GM12801 (cell line): Measurements from ENCODE around the gene TACSTD2.

Source experiments
- TF ChIP-seq, protein P1 (sequence below): IDR thresholded peaks from one replicate; pipeline ENCODE4 v1.5.1; 2011; ENCODE audit warnings: control low read depth; ENCODE audit not compliant: insufficient read length; ENCODE audit errors: extremely low read depth

TACSTD2 gene

DNA sequence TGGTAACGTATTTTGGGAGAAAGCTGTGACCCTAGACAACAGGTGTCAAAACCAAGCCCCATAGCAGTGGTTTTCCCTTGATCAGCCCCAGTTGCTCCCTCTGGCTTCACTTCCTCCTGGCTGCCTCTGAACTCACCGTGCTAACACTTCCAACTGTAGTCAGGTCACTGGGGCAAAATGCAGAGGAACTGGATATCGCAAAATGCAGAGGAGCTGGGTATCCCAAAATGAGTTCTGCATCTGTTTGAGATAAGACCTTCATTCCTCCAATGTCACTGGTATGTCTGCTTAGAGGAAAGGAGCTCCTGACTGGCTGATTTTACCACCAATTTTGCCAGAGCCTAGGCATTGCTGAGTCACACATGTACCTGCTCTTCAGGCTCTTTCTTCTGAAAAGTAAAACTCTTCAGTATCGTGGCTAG lies 19.6 kb upstream of the TACSTD2 start:
- TF ChIP-seq, protein P1, sequence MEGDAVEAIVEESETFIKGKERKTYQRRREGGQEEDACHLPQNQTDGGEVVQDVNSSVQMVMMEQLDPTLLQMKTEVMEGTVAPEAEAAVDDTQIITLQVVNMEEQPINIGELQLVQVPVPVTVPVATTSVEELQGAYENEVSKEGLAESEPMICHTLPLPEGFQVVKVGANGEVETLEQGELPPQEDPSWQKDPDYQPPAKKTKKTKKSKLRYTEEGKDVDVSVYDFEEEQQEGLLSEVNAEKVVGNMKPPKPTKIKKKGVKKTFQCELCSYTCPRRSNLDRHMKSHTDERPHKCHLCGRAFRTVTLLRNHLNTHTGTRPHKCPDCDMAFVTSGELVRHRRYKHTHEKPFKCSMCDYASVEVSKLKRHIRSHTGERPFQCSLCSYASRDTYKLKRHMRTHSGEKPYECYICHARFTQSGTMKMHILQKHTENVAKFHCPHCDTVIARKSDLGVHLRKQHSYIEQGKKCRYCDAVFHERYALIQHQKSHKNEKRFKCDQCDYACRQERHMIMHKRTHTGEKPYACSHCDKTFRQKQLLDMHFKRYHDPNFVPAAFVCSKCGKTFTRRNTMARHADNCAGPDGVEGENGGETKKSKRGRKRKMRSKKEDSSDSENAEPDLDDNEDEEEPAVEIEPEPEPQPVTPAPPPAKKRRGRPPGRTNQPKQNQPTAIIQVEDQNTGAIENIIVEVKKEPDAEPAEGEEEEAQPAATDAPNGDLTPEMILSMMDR: no peak

DNA sequence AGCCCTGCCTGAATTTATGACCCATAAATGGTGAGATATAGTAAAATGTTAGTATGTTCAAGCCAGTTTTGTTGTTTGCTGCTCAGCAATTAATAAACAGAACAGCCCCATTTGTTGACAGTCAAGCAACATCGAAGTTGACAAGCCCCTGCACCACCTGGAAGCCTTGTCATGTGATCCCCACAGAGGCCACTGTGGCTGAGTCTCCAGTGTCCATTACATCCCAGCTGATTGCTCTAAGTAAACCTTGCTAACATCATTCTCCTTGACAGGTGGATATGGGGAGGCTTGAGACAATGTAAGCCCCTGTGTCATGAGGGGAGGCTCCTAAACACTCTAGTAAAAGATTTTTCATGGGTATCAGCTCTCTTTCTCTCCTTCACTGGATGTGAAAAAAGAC lies 17.5 kb upstream of the TACSTD2 start:
- TF ChIP-seq, protein P1: no peak

DNA sequence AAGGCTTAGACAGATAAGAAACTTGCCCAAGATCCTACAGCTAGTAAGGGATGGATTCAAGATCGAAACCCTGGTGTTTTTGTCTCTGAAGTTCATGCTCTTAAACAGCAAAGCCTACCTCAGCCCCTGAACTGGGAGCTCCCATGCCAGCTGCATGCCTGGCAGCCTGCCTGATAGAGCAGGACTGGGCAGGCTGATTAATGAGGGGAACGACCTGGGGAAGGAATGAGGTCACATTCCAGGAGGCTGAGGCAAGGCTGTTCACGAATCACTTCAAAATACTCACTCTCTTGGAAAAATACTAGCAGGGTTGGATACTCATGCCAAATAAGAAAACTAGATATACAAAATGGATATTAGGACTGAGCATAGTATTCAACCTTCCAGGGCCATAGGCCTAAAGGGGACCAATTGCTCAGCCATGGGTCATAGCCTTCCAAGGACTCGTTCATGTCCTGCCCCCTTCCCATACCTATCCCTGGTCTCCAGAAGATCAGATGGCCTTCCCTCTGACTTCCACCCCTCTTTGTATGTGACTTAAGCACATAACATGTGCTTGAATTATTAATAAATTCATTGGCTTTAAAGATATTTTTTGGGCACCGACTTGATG lies 15.6 kb upstream of the TACSTD2 start:
- TF ChIP-seq, protein P1: no peak

DNA sequence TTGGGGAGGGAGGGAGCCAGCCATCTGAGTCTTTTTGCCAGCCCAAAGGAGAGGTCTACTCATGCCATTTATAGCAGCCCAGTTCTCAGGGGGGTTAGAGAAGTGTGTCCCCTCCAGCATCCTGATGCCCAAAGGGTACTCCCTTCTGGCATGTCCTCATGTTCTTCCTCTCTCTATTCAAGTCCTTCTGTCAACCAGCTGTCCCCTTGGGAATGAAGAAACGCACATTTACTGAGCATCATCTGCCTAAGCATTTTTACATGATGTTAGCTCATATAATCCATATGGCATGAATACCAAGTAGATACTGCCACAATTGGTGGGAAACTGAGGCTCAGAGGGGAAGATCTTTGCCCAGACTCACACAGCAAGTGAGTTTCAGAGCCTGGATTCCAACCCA lies 14.8 kb upstream of the TACSTD2 start:
- TF ChIP-seq, protein P1: no peak

DNA sequence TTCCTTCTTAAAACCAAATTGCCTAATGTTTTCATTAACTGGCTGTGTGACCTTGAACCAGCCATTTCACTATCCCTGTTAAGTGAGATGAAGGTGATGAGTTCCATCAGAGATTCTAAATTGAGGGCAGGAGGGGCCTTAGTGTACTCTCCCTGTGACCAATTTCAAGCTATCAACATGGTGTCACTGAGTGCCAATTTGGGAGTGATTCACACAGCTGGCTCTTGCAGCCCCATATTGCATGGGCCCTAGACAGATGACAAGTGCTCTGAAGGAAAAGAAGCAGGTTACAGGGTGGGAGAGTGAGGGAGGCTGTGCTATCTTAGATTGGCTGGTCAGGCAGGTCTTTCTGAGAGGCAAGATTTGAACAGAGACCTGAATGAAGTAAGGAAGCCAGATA lies 13.0 kb upstream of the TACSTD2 start:
- TF ChIP-seq, protein P1: no peak

DNA sequence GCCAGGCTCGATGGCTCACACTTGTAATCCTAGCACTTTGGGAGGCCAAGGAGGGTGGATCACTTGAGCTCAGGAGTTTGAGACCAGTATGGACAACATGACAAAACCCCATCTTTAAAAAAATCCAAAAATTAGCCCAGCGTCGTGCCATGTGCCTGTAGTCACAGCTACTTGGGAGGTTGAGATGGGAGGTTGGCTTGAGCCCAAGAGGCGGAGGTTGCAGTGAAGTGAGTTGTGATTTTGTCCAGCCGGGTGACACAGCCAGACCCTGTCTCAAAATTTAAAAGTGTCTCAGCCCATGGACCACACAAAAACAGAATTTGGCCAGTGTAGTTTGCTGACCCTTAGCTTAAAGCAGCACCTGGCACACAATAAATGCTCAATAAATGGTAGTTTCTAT lies 11.3 kb upstream of the TACSTD2 start:
- TF ChIP-seq, protein P1: no peak

DNA sequence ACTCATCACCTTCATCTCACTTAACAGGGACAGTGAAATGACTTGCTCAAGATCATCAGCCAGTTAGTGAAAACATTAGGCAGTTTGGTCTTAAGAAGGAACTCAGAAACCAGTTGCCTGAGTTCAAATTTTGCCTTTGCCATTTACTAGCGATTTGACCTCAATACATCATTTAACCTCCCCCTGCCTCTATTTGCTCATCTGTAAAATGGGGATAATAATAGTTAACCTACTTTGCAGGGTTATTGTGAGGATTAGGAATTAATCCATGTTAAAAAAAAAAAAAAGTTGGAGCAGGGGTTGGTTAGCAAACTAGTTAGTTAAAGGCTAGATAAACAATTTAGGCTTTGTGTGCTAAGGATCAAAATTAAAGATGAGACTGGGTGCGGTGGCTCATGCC lies 10.6 kb upstream of the TACSTD2 start:
- TF ChIP-seq, protein P1: no peak
